OCI-LY7 (cell line): Measurements from ENCODE around the gene C1GALT1.

ENCODE experiments used
- CTCF ChIP-seq: fragments of 200-600 bp; sonication (generic); conservative IDR thresholded peaks from 2 replicates; pipeline ENCODE4 v1.5.1; 2014; ENCODE audit warnings: mild to moderate bottlenecking, antibody characterized with exemption, low read length, moderate library complexity, mixed read lengths
- EZH2phosphoT487 ChIP-seq: fragments of 200-600 bp; sonication (generic); IDR thresholded peaks from 2 replicates; pipeline ENCODE4 v1.6.1; 2018; ENCODE audit warnings: low read depth, borderline replicate concordance, mild to moderate bottlenecking, mixed run types, antibody characterized with exemption, low read length, moderate library complexity, mixed read lengths

GRCh38 chr7:7151285-7151684, 31.1 kb upstream of the C1GALT1 start:
- TF ChIP-seq CTCF (no peak), EZH2phosphoT487 (no peak)
